HG03442 (cell line): ENCODE measurements around the gene AGRN.
A peak's percentile ranks its signal among the peaks of the same experiment; 100 is the strongest.
"Not testable (repeated sequence)": the region's sequence is repeated elsewhere in the genome, so short reads cannot be mapped to it uniquely, and the experiment has no call there.

ENCODE experiments used
- ATAC-seq: cut with Tn5 transposase; IDR thresholded peaks from one replicate; pipeline ENCODE4 v1.9.1; 2021; ENCODE audit warnings: mild to moderate bottlenecking, moderate library complexity; ENCODE audit not compliant: unreplicated experiment

Gene AGRN

GRCh38 chr1:1018321-1018685 lies 1.6 kb upstream of the AGRN start:
- ATAC-seq, result not testable (repeated sequence)

- ATAC-seq, result peak; percentile 64
Observed at GRCh38 chr1:1019122-1019999, 559 bp upstream of the AGRN start.

DNA sequence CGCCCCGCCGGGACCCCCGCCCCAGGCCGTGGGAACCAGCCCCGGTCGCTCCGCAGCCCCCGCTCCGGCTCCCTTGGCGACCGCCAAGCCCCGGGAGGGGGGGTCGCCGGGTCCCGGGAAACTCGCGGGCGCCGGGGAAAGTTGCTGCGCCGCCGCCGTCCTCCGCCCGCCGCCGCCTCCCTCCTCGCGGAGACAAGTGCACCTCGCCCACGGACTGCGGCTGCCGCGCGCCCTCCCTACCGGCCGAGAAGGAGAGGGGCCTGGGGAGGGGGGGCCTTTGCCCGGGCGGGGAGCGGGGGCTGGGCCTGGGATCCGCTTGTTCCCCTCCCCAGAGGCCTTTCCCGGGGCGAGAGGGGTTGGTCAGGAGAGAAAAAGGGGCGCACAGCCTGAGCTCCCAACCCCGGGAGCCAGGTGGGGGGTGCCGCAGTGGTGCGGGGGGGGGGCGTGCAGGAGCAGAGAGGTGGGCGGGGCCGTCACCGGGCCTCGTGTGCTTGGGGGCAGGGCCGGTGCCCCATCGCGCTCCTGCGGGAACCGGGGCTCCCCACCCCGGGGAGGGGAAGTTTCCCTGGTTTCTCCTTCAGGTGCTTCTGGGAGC lies 592 bp downstream of the AGRN start:
- peak; percentile 11 for ATAC-seq

GRCh38 chr1:1021010-1021919 lies 1.3 kb downstream of the AGRN start:
- ATAC-seq, result no peak

DNA sequence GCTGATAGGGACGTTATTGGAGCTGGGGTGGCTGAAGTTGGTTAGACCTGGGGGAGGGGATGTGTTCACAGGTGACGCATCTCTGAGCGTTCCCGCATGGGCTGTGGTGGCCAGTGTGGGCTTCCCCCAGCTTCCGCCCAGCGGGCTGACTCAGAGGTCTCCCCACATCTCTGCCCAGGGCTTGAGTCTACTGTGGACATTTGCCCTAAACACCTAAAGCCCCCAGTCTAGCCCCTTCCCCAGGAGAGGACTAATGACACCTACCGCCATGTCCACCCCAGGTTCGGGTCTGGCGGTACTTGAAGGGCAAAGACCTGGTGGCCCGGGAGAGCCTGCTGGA lies 2.0 kb downstream of the AGRN start:
- ATAC-seq, result no peak

DNA sequence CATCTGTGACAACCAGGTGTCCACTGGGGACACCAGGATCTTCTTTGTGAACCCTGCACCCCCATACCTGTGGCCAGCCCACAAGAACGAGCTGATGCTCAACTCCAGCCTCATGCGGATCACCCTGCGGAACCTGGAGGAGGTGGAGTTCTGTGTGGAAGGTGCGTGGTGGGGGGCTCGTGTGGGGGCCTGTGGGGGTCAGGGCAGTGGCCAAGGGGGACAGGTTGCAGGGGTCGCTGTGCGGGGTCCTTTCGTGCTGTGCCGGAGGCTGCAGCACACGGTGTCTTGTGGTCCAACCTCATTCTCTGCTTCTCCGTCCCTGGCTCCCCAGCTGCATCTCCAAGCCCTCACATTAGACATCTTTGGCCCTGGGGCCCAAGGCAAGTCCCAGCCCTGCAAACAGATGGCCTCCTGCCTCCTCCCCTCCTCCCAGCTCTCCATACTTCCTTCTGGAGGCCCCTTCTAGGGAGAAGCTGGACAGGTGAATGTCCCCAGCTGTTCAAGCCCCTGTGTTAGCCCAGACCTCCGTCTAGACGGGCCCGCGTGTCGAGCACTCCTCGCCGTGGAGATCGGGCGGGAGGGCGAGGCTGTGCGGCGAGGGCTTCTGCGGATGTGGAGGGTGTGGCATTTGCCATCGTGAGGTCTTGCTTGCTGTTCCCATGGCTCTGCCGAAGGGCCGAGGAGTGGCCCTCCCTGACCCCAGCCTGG lies 2.5 kb downstream of the AGRN start:
- ATAC-seq, result no peak

- no peak for ATAC-seq
Observed at GRCh38 chr1:1023700-1024099, 3.8 kb downstream of the AGRN start.

GRCh38 chr1:1024149-1024770 lies 4.3 kb downstream of the AGRN start:
- no peak for ATAC-seq

DNA sequence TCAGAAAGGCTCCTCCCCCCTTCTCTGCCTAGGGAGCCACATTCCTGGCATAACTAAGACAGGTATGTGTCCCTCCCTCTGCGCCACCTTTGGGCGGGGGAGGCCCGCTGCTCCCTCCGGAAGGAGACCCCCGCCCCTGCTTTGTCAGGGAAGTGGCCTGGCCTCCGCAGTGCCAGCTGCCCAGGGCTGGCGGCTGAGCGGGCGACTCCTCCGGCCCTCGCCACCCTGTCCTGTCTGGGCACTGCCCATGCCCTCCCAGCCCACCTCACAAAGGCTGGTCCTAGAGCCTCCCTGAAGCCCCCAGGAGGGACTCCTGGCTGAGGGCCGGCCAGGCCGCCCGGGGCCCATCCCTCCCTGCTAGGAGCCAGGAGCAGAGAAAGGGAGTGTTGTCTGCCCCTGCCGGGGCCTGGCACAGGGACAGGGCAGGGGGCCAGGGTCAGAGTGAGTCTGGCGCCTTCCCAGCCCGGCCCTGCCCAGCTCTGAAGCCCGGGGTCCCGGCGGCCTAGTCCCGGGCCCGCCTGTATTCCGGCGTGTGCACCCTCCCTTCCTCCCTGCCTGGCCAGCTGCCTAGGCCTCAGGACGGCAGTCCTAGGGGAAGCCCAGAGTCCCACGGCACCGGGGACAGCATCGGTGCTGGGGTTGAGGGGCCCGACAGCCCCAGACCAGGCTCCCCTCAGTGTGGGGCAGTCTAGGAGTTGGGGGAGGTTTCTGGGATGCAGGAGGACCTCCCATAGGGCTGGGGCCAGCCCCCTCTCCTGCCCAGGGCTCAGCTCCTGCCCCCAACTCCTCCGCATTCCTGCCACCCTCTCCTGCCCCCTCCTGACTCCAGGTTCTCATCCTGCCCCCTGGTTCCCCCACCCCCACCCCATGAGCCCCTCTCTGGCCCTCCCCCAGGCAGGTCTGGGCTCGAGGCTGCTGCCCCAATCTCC lies 5.1 kb downstream of the AGRN start:
- no peak for ATAC-seq

DNA sequence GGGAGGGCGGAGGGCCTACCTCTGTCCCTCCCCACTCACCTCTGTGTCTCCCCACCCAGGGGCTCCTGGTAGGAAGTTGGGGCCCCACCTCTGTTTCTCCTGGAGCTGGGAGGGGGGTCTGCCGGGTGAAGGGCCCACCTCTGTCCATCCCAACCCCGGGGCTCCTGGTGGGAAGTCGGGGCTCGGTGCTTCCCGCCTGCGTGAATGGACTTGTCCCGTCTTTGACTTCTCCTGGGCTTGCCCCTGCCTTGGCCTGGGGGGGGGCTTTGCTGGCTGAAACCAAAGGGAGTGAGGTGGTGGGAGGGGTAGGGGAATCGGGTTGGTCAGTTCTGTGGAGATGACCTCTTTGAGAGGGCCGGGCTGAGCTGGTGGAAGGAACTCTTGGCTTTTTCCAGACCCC lies 5.8 kb downstream of the AGRN start:
- no peak for ATAC-seq

DNA sequence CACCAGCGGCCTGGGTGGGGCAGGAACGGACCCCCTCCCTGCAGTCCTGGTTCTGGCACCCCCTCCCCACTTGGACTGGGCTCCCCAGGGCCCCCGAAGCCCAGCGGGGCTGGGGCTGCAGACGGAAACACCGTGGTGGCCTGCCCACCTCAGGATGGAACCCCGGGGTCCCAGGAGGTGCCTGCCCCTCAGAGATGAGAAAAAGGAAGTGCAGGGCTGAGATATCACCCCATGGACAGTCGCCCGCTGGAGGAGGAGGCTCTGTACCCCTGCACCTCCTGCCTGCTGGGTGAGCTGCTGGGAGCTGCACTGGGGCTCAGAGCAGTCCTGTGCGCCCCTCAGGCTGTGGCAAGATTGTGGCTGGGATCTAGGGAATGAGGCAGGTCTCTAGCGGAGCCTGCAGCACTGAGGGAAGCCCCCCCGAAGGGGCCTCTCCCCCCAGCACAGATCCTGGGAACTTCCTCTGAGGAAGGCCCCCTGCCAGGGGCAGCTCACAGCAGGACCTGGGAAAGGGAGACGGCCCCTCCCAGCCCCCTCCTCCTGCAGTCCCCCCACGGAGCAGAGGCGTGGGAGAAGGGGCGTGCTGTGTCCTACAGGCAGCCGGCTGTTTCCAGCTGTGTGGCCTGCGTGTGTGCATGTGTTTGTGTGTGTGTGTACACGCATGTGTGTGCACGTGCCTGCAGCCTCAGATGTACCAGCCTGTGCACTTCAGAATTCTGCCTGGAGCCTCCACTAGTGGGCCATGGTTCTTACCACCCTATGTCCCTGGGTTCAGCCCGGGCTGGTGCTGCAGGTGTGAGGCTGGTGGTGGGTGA lies 6.9 kb downstream of the AGRN start:
- ATAC-seq, result no peak

DNA sequence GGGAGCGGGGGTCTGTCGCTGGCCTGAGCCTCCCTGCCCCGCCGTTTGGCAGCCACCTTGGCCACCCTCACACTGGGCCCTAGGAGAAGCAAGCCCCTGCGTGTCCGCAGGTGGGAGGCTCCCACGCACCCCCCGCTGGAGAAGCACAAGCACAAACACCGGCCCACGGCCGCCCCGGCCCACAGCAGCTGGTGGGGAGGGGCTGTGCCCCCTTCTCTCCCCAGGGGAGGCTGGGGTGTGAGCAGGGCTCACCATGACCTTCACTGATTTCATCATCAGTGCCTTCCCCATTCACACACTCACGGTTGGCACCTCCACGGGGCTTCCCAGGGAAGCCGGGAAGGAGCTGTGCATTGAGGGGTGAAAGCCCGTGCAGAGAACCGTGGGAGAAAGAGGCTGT lies 7.9 kb downstream of the AGRN start:
- ATAC-seq, result no peak

DNA sequence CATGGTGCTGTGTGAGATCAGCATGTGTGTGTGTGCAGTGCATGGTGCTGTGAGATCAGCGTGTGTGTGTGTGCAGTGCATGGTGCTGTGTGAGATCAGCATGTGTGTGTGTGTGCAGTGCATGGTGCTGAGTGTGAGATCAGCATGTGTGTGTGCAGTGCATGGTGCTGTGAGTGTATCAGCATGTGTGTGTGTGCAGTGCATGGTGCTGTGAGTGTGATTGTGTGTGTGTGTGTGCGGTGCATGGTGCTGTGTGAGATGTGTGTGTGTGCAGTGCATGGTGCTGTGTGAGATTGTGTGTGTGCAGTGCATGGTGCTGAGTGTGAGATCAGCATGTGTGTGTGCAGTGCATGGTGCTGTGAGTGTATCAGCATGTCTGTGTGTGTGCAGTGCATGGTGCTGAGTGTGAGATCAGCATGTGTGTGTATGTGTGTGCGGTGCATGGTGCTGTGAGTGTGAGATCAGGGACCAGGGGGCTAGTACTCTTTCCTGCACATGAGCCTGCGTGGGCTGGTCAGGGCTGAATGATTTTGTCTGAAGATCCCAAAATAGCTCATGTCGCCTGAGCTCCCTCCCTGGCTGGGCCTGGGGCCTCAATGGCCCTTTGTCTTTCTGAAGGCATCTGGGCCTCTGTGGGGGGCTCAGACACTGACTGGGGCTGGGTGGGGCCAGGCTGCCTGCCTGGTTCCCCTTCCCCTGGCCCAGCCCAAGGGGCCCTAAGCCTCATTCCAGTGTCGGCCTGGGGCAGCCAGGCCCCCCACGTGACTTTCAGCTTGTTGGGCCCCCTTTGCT lies 11.1 kb downstream of the AGRN start:
- ATAC-seq, result not testable (repeated sequence)

DNA sequence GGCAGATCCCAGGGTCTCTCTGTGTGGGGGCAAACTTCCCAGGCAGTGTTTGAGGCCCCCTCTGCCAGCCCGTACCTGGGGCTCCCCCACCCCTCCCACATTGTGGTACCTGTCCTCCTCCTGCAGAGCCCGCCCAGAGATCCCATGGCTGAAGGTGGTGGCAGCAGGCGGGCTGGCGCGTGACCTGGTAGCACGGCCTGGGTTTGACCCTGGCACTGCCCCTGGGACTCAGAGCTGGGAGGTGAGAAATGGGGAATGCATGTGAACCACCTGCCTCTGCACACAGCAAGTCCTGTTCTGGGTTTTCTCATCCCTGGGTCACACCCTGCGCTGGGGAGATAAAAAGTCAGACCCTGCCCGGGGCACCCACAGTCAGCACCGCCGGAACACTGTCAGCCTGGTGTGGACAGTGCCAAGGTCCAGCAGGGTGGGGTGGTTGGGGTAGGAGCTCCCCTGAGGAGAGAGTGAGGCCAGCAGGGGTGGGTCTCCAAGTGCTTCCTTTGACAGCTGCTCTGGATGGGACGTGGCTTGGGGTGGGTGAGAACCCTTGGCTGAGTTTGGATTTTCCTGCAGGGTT lies 11.8 kb downstream of the AGRN start:
- no peak for ATAC-seq

DNA sequence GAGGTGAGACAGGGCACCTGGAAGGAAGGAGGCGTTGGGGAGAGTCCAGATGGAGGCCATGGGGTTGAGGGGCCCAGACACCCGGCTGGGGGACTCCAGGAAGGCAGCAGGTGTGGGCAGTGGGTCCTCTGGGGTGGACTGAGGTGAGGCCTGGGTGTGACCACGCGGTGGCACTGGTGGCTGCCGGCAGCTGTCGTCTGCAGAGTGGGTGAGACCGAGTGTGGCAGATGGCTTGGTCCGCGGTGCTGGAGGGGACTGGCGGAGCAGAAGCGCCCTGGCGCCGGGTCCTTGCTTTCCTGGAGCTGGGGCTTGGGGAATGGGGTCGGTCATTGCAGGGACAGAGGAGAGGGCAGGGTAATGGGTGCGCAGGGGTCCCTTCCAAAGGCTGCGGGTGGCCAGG lies 12.5 kb downstream of the AGRN start:
- no peak for ATAC-seq

DNA sequence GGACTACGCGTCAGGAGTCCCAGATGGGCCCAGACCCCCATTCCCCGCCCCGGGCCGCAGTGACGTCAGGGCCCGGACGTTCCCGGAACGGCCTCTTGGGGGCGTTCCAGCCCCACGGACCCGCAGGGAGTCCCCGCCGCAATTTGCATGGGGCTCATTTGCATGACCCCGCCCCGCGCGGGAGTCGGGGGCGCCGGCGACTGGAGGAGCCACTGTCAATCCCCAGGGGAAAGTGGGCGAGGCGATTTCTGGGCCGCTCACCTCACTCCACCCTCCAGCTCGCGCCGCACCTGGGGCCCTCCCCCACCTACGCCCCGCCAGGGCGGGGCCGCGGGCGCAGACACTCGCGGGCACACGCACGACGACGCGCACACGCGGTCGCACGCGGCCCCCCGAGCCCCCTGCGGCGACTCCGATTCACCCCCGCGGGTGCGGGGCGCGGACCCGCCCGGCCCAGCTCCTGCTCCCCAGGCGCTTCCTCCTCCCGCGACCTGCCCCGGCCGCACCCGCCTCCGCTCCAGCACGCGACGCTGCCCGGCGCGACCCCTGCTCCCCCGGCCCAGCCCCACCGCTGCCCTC lies 13.2 kb downstream of the AGRN start:
- ATAC-seq, result peak; percentile 80

DNA sequence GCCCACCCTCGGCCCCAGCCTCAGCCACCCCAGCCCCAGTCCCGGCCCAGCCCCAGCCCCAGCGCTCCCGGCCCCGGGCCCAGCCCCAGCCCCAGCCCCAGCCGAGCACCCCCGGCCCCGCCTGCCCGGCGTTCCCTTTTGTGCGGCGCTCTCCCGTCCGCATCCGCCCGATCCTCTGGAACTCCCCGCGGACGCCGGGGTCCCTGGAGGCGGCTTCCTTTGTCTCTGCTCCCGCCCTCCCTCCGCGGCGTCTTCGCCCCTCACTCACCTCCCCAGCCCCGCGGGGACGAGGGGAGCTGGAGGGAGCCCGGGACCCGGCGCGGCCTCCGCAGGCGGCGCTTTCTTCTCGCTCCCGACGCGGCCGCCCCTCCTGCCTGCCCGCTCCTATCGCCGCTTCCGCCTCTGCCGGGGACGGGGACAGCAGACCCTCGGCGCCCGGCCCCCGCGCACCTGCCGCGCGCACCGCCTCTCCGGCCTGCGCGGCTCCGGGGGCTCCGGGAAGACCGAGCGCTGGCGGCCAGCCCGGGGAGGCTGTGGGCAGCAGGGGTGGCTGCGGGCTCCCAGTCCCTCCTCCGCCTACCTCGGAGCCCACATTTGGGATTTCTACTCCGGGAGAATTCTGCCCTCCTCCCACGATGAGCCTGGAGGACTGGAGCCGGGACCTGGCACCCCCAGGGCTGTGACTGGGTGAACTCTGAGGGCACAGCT lies 14.0 kb downstream of the AGRN start:
- no peak for ATAC-seq
